DND-41 (cell line): ENCODE data around the gene ORAI1.
A peak's percentile ranks its signal among the peaks of the same experiment; 100 is the strongest.
"Not testable (repeated sequence)": the region's sequence is repeated elsewhere in the genome, so short reads cannot be mapped to it uniquely, and the experiment has no call there.

ENCODE experiments used
- ATAC-seq: fragments of 200-7000 bp; cut with Tn5 transposase; 3 replicates; pipeline ENCODE4 v1.9.1; 2021; ENCODE audit warnings: low read depth; ENCODE audit not compliant: insufficient read depth
- DNase-seq: peaks from one replicate; pipeline ENCODE4 v3.0.0-alpha.2; 2020
- H2AFZ ChIP-seq: 2 replicates; pipeline ENCODE4 v1.6.0; 2012; ENCODE audit warnings: low read depth, low read length
- H3K27ac ChIP-seq: 2 replicates; pipeline ENCODE4 v1.5.1; 2012; ENCODE audit warnings: low read length, inconsistent platforms
- H3K27me3 ChIP-seq: fragments of 200-600 bp; sonication (generic); 2 replicates; pipeline ENCODE4 v1.6.0; 2012; ENCODE audit warnings: low read length, mild to moderate bottlenecking, inconsistent platforms; ENCODE audit not compliant: insufficient read depth, poor library complexity
- H3K36me3 ChIP-seq: 2 replicates; pipeline ENCODE4 v1.5.1; 2012; ENCODE audit warnings: low read length, inconsistent platforms; ENCODE audit not compliant: insufficient read depth
- H3K4me1 ChIP-seq: 2 replicates; pipeline ENCODE4 v1.5.1; 2012; ENCODE audit warnings: mild to moderate bottlenecking, low read length; ENCODE audit not compliant: insufficient read depth
- H3K4me2 ChIP-seq: 2 replicates; pipeline ENCODE4 v1.6.0; 2012; ENCODE audit warnings: mild to moderate bottlenecking, moderate library complexity, low read length, inconsistent platforms; ENCODE audit not compliant: insufficient read depth
- H3K4me3 ChIP-seq, 2 experiments: fragments of 200-600 bp in 1 of 2; shearing (Covaris generic) in 1 of 2; 2 replicates each; pipeline ENCODE4 v1.5.1; 2012 to 2016; ENCODE audit warnings: inconsistent platforms in 2 of 2, low read length in 2 of 2, mild to moderate bottlenecking in 2 of 2, low read depth in 1 of 2, moderate library complexity in 1 of 2
- H3K79me2 ChIP-seq: 2 replicates; pipeline ENCODE4 v1.6.0; 2012; ENCODE audit warnings: low read length, inconsistent platforms; ENCODE audit not compliant: insufficient read depth
- H3K9ac ChIP-seq: 2 replicates; pipeline ENCODE4 v1.6.0; 2012; ENCODE audit warnings: low read depth, mild to moderate bottlenecking, inconsistent platforms, low read length, moderate library complexity
- H3K9me3 ChIP-seq: 2 replicates; pipeline ENCODE4 v1.5.1; 2012; ENCODE audit warnings: low read length, moderate library complexity, mild to moderate bottlenecking, inconsistent platforms; ENCODE audit not compliant: insufficient read depth, severe bottlenecking
- H4K20me1 ChIP-seq: 2 replicates; pipeline ENCODE4 v1.6.0; 2012; ENCODE audit warnings: low read length; ENCODE audit not compliant: insufficient read depth
- CTCF ChIP-seq: IDR thresholded peaks from 2 replicates; pipeline ENCODE4 v1.5.1; 2012; ENCODE audit warnings: borderline replicate concordance, low read length, moderate library complexity, mild to moderate bottlenecking; ENCODE audit not compliant: poor library complexity, severe bottlenecking; ENCODE audit errors: extremely low read depth
- EZH2 ChIP-seq: IDR thresholded peaks from 3 replicates; pipeline ENCODE4 v1.6.1; 2012; ENCODE audit warnings: borderline replicate concordance, low read depth, mild to moderate bottlenecking, moderate library complexity, low read length, inconsistent platforms; ENCODE audit not compliant: severe bottlenecking

ORAI1 gene

DNA sequence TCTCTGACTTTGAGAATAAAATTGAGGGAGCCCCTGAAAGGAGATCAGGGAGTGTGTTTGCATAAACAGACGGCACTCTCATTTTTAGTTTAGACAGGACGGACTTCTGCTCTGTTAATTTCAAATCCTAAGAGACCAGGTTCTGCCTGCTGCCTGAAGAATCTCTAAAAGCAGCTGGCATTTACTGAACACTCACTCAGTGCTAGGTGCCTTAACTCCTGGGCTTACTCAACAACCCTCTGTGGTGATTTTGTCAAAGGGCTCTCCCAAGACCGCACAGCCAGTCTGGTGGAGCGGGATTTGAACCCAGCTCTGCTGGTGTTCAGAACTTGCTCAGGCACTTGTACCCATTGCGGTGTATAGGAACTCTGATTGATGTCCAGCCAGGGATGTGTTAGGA, 2.2 kb downstream of the ORAI1 start:
- peaks cover 19% of the 10 kb centered on the region; the same call in 1 of the 2 replicates for H4K20me1 ChIP-seq
- H2AFZ ChIP-seq: no peak overlapping the region
- no peak for TF ChIP-seq CTCF
- no peak for TF ChIP-seq EZH2
- peak overlapping the region; percentile 81; the same call in 1 of the 2 replicates for H3K27ac ChIP-seq
- peaks cover 7% of the 10 kb centered on the region; the same call in 1 of the 2 replicates for H3K36me3 ChIP-seq
- H3K9ac ChIP-seq: peak overlapping the region; percentile 92; the same call in 1 of the 2 replicates
- peaks cover 57% of the 10 kb centered on the region for H3K79me2 ChIP-seq
- peak overlapping the region in 1 of 2 experiments; percentile 62; a peak in 1 of 4 replicates for H3K4me3 ChIP-seq
- peaks cover 47% of the 10 kb centered on the region for H3K4me1 ChIP-seq
- no peak for DNase-seq
- peak overlapping the region; percentile 69 for H3K4me2 ChIP-seq
- H3K27me3 ChIP-seq: no peaks in the 10 kb centered on the region
- H3K9me3 ChIP-seq: no peaks in the 10 kb centered on the region
- ATAC-seq: no peak

- peaks cover 67% of the 10 kb centered on the region for H3K79me2 ChIP-seq
- TF ChIP-seq CTCF (no peak), EZH2 (no peak)
- ATAC-seq (no peak), DNase-seq (no peak)
- H3K4me2 ChIP-seq: no peak overlapping the region
- peaks cover 7% of the 10 kb centered on the region for H3K36me3 ChIP-seq
- peaks cover 23% of the 10 kb centered on the region; the same call in 1 of the 2 replicates for H4K20me1 ChIP-seq
- H3K27ac ChIP-seq: no peak overlapping the region
- H3K4me1 ChIP-seq: peaks cover 32% of the 10 kb centered on the region
- no peak overlapping the region for H2AFZ ChIP-seq
- no peak overlapping the region for H3K9ac ChIP-seq
- H3K9me3 ChIP-seq: no peaks in the 10 kb centered on the region
- no peak overlapping the region for H3K4me3 ChIP-seq
- H3K27me3 ChIP-seq: no peaks in the 10 kb centered on the region
Observed at GRCh38 chr12:121630791-121631355, 4.5 kb downstream of the ORAI1 start.

DNA sequence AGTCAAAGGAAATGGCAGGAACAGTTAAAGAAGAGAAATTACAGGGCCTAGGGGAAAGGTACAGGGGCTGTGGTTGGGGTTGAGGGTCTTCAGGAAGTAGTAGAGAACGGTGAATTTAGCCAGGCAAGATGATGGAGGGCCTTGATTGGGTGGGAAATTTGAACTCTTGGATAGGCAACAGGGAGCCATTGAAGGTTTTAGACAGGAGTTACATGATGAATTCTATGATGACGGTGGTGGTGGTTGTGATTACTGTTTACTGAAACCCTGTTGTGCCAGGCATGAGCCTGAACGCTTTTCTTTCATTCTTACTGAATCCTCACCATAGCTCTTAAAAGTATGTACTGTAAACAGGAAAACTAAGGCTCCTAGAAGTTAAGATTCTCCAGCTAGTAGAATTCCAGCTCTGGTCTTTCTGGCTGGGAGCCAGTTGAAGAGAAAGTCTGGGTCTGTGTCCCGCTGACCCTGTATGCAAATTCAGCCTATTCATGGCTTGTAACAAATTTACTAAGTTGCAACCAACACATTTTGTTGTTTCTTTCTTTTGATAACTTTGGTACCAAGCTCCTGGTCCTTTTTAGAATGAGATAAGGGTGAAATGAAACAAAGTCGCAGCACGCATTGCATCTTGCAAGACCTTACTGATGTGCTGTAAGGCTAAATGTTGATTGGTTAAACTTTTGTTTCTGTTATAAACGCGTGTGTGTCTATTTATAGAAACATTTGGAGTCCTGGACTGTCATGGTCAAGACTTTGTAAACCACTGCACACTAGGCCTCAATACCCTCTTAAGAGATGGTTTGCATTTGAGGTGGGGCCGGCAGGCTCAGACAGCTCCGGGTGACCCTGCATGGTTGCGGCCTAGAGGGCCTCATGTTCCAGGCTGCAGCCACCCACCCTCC, 6.0 kb downstream of the ORAI1 start:
- Histone ChIP-seq H2AFZ (no peak overlapping the region), H3K27ac (peak overlapping the region; percentile 6; the same call in 1 of the 2 replicates), H3K9ac (no peak overlapping the region), H3K4me3 (no peak overlapping the region), H3K79me2 (peaks cover 69% of the 10 kb centered on the region), H3K27me3 (no peaks in the 10 kb centered on the region), H4K20me1 (peaks cover 23% of the 10 kb centered on the region; the same call in 1 of the 2 replicates), H3K9me3 (no peaks in the 10 kb centered on the region), H3K4me1 (peaks cover 39% of the 10 kb centered on the region), H3K36me3 (peaks cover 7% of the 10 kb centered on the region), H3K4me2 (no peak overlapping the region)
- TF ChIP-seq CTCF (no peak), EZH2 (no peak)
- ATAC-seq (no peak), DNase-seq (no peak)

GRCh38 chr12:121633833-121634196, 7.5 kb downstream of the ORAI1 start:
- H3K9me3 ChIP-seq, H3K27me3 ChIP-seq, DNase-seq, H3K4me2 ChIP-seq, H3K36me3 ChIP-seq, ATAC-seq, H3K4me3 ChIP-seq, H3K9ac ChIP-seq, H3K27ac ChIP-seq, H2AFZ ChIP-seq: not testable (repeated sequence)
- peaks cover 21% of the 10 kb centered on the region for H4K20me1 ChIP-seq
- H3K4me1 ChIP-seq: peaks cover 26% of the 10 kb centered on the region
- H3K79me2 ChIP-seq: peaks cover 67% of the 10 kb centered on the region
